GM19035 (cell line): Measurements from ENCODE around the gene MRRF.

Source experiments
- ATAC-seq: cut with Tn5 transposase; IDR thresholded peaks from one replicate; pipeline ENCODE4 v1.9.1; 2021; ENCODE audit not compliant: unreplicated experiment

The MRRF gene

GRCh38 chr9:122228191-122228567 lies 36.5 kb upstream of the MRRF start:
- ATAC-seq: no peak

DNA sequence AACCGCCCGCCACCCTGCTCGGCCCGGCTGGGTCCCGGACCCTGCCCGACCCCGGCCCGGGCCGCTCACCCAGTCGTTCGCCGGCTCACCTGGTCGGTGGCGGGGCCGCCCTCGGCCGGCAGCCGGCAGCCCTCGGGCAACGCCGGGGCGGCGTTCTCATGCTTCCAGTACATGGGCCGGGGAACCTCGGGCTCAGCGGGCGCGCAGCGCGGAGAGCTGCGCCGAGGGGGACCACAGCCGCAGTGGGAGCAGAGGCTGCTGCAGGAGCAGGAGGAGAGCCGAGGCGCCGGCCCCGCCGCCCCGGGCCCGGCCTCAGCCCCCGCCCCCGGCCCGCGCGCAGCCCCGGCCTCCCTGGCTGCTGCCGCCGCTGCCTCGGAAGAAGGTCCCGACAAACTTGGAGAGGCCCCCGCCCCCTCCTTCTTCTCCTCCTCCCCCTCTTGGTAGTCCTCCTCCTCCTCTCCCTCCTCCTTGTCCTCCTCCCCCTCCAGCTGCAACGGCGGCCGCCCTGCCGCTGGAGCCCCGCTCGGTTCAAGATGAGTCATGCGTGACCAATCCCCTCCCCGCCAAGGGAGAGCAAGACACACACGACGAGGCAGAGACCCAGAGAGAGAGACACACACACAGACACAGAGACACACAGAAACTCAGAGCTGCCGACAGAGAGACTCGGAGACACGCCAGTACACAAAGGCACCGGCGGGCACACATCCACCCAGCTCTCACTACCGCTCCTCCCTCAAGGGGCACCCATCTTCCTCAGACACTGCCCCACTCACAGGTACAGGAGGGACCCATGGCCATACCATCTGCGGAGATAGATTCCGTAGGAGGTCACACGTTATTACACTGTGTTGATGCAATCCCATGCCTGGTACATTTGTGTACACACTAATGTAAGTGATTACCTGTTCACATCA lies 35.9 kb upstream of the MRRF start, which contains the start of gene LHX6:
LHX6 (minus strand) TSS at position 390 of the 917 bp plus-strand sequence; CDS start at position 173, 217 bp downstream.
- no peak for ATAC-seq

DNA sequence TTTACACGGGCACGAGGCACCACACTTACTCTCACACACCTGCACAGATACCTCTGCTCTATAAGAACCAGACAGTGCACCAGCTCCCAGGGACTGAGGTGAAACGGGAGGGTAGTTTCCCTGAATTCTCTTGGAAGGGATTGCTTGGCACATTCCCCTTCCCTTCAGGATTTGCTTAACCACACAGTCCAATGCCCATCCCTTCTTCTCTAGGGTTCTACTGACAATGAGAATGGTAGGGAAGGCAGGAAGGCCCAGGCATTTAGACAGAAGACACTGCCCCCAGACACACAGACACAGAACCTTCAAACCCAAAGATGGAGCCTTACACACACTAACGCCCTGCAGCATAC lies 35.2 kb upstream of the MRRF start:
- ATAC-seq: no peak

DNA sequence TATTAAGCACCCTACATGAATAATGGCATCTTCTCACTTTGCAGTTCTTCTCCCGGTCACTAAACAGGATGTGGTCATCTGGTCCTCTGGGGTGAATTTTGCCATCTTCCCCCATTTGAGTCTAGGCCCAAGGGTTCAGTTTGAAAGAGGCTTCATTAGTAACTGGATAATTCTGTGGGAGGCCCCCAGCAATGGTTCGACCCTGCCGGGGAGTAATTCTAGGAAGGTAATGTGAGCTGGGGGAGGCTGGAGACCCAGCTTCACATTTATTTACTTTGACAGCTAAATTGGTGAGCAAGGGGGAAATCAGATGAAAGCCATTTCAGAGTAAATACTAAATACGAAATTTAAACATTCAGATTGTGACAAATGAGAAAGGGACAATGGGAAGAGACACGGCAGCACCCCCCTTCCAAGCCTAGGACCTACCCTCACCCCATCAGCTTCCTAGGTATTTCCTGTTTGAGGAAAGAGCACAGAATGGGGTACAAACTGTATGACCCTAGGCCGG lies 31.8 kb upstream of the MRRF start:
- ATAC-seq: no peak

- ATAC-seq: no peak
Observed at GRCh38 chr9:122234022-122234748, 30.5 kb upstream of the MRRF start.

GRCh38 chr9:122236681-122237080 lies 28.0 kb upstream of the MRRF start:
- ATAC-seq: no peak

DNA sequence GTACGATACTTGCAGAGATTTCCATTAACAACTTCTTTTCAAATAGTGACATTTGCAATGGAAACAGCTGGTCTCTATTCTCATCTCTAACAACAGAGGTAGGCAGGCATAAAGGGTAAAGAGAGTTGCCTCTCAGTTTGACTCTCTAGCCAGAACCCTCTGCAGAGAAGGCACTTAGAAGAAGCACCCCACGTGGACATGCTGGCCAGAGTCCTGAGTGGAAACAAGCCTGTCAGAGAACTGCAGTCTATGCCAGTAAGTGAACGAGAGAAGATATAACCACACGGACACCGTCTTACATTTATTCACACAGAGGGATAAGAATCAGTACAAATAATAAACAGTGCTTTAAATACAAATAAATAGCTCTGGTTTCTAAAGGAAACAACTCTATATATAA lies 25.0 kb upstream of the MRRF start:
- no peak for ATAC-seq

DNA sequence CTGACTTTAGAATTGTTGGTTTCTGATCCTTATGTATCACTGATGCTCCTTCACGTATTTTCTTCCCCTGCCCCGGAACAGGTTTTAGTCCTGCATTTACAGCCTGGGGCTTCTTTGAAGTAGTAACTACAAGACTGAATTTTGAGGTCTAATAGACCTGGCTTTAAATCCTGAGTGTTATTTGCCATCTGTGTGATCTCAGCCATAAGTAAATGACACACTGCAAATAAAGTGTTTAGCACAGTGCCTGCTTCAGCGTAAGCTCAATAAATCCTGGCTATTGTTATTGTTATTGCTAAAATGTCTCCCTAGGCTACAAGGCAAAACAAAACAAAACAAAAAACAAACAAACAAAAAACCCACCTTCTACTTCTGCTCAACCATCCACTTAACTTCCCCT lies 20.3 kb upstream of the MRRF start:
- ATAC-seq: no peak

- no peak for ATAC-seq
Observed at GRCh38 chr9:122246666-122247065, 18.0 kb upstream of the MRRF start.

- no peak for ATAC-seq
Observed at GRCh38 chr9:122248448-122248865, 16.2 kb upstream of the MRRF start.

DNA sequence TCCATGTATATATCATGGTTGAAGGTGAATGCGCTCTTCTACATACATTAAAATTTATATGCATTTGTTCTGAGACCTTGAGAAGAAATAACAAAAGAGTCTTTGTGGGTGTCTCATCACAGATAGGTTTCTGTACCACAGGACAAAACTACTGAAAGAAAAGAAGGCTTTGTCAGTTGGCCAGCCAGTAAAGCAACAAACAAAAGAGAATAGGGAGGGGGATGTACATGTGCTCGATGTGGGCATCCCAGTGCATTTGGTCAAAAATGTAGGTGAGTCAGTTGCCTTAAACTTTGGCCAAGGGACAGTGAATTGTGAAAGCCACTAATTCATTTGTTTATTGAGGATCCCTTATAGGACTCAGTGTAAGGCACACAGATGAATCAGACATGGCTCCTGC lies 13.3 kb upstream of the MRRF start:
- no peak for ATAC-seq

- ATAC-seq: no peak
Observed at GRCh38 chr9:122252796-122253195, 11.9 kb upstream of the MRRF start.

GRCh38 chr9:122254761-122255160 lies 9.9 kb upstream of the MRRF start:
- ATAC-seq: no peak

- no peak for ATAC-seq
Observed at GRCh38 chr9:122256206-122256605, 8.5 kb upstream of the MRRF start.

GRCh38 chr9:122258886-122259415 lies 5.7 kb upstream of the MRRF start:
- ATAC-seq: no peak

GRCh38 chr9:122261469-122261881 lies 3.2 kb upstream of the MRRF start:
- ATAC-seq: no peak

DNA sequence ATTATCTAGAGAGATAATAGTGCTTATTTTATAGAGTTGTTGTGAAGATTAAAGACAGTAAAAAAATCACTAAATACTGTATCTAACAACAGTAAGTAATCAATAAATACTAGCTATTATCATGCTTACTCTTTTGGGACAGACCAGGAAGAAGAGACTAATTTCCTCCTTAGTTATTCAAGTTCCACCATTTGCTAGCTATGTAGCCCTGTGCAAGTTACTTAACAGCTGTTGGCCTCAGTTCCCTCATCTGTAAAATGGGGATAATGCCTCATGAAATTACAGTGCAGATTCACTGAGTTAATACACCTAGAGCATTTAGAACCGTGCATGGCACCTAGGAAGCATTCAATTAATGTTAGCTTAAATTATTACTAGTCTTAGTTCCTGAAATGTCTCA lies 2.6 kb upstream of the MRRF start:
- ATAC-seq: no peak

- ATAC-seq: no peak
Observed at GRCh38 chr9:122263699-122264349, 858 bp upstream of the MRRF start.

- ATAC-seq: peak; percentile 30
Observed at GRCh38 chr9:122265149-122265915, 650 bp downstream of the MRRF start.

DNA sequence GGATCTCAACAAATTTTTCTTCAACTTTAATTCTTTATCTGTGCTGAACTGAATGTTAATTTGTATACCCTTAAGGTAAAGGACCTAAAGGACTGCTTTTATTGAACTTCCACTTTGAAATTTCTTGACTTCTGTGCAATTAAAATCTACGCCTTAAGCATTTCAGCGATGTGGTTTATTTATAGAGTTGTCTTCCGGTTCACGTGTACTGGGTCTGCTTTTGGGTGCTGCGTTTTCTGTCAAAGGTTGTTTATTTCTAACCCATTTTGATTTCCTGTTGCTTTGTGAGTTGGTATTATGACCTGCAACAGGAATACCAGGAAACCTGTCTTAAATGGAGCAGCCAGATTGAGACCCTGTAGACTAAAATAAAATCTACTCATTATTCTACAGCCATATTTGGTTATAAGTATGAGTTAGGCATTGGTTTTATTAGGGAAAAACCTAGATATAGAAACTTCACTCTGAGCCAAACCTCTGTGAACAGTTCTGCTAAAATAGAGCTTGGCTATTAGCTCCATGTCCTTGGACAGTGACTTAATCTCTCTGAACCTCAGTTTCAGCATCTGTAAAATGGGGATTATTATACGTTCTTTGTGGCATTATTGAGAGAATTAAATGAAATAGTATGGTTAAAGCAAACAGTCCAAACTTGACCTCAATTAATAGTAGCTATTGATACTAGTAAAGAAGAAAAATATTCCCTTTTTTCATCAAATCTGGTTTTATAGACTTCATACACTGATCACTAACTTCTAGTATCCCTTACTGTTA lies 3.5 kb downstream of the MRRF start:
- no peak for ATAC-seq
